HUES48 (cell line): Measurements from ENCODE around the gene NSMCE3.
"Not testable (repeated sequence)": the region's sequence is repeated elsewhere in the genome, so short reads cannot be mapped to it uniquely, and the experiment has no call there.

Experiments
- H3K27ac ChIP-seq: one replicate; pipeline ENCODE4 v1.7.0; 2013; ENCODE audit warnings: low read depth, low read length, inconsistent platforms
- H3K27me3 ChIP-seq: 2 replicates; pipeline ENCODE4 v1.6.1; 2013; ENCODE audit warnings: mild to moderate bottlenecking, low read length; ENCODE audit not compliant: control insufficient read depth, insufficient read depth
- H3K36me3 ChIP-seq: 2 replicates; pipeline ENCODE4 v1.6.1; 2013; ENCODE audit warnings: low read length; ENCODE audit not compliant: control insufficient read depth, insufficient read depth
- H3K4me1 ChIP-seq: 2 replicates; pipeline ENCODE4 v1.6.1; 2013; ENCODE audit warnings: mild to moderate bottlenecking, low read length; ENCODE audit not compliant: control insufficient read depth, insufficient read depth
- H3K4me3 ChIP-seq: 2 replicates; pipeline ENCODE4 v1.5.1; 2013; ENCODE audit warnings: mild to moderate bottlenecking, low read depth, low read length
- H3K9ac ChIP-seq: 2 replicates; pipeline ENCODE4 v1.6.1; 2013; ENCODE audit warnings: mild to moderate bottlenecking, low read depth, low read length, moderate library complexity
- H3K9me3 ChIP-seq: 2 replicates; pipeline ENCODE4 v1.6.1; 2013; ENCODE audit warnings: low read length; ENCODE audit not compliant: control insufficient read depth, insufficient read depth

Gene NSMCE3

DNA sequence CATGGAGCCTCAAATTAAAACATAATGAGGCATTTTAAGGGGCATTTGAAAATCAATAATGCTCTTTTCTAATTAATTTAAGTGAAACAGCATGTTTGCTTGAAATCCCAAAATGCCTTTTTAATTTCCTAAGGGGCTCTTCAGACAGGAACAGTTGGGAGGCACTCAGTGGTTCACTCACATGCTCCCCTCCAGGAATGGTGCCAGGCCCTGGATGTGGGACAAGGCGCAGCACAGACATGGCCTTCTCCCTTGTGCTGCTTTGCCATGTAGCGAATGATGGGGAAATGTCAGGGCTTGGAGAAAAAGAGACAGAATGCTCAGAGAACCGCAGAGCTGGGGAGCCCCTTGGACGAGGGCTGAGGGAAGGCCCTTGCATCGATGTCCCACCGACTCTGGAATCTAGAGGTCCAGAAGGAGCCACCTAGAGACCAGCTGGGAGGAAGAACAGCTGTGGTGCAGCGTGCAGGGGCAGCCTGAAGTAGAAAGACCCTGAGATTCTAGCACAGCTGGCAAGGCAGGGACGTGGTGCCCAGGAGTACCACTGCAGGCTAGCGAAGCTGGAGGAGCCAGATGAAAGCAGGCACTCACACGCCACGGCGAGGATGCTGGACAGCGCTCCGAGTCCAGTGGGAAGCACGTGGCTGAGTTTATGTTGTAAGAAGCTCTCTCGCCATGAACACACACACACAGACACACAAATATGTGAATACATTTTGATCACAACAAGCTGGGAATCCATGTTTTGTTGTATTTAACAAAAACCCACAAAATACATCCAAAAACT lies 27.0 kb downstream of the NSMCE3 start:
- H3K27me3 ChIP-seq, result no peaks in the 10 kb centered on the region
- peaks cover 18% of the 10 kb centered on the region for H3K4me1 ChIP-seq
- H3K36me3 ChIP-seq, result no peaks in the 10 kb centered on the region
- H3K9ac ChIP-seq, result no peak overlapping the region
- no peak overlapping the region for H3K27ac ChIP-seq
- H3K9me3 ChIP-seq, result no peaks in the 10 kb centered on the region
- no peak overlapping the region for H3K4me3 ChIP-seq

DNA sequence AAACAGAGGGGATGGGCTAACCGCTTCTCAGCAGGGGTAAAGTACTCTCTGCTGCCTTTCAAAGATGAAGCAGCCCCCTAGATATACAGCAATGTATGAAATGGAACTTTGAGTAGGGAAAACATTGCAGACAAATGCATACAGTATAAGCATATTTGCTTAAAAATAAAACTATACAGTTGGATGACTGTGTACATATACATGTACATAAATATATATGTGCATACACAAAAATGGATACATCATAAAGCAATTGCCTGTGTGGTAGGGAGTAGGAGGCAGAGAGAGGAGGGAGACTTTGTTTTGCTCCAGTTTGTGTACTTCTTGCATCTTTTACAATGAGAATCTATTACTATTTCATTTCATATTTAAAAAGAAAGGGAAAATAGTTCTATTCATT lies 28.4 kb downstream of the NSMCE3 start:
- Histone ChIP-seq H3K4me1 (peaks cover 18% of the 10 kb centered on the region), H3K36me3 (no peaks in the 10 kb centered on the region), H3K4me3 (no peak overlapping the region), H3K27me3 (no peaks in the 10 kb centered on the region), H3K9ac (no peak overlapping the region), H3K9me3 (no peaks in the 10 kb centered on the region), H3K27ac (no peak overlapping the region)

DNA sequence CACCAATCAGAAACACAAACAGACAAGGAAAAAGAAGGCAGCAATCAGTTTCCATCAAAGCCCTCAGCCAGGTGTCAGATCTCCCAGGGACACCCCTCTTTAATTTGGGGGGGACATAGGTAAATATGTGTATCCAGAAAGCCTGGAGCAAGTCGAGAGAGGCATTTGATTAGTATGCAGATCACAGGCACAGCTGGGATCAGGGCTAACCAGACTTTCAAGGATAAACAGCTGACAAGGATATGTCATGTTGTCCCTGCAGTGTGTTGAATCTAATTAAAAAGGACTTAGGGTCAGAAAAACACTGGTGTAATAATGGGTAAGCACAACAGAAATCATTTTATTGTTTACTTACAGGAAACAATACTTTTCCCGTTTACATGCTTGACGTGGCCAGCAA lies 30.2 kb downstream of the NSMCE3 start:
- Histone ChIP-seq H3K9ac (no peak overlapping the region), H3K9me3 (peaks cover 6% of the 10 kb centered on the region), H3K4me1 (peaks cover 18% of the 10 kb centered on the region), H3K4me3 (no peak overlapping the region), H3K27me3 (no peaks in the 10 kb centered on the region), H3K36me3 (no peaks in the 10 kb centered on the region), H3K27ac (no peak overlapping the region)

DNA sequence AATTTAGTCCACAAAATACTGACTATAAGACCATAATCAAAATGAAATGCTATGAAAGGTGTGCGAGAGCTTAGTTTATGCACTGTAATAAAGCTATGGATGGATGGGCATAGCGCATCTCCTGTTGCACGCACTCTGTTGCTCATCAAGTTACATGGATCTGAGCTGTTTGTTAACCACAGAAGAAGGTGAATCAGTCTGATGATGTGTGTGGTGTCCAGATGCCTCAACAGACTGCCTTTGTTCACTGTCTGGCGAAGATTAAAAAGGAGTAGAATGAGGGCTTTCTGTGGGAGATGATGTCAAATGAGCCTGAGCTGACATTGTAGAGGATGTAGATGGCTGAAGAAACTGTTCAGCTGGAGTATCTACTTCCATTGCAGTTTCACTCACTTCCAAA lies 36.1 kb downstream of the NSMCE3 start:
- no peaks in the 10 kb centered on the region for H3K27me3 ChIP-seq
- no peak overlapping the region for H3K4me3 ChIP-seq
- H3K36me3 ChIP-seq, result no peaks in the 10 kb centered on the region
- peaks cover 6% of the 10 kb centered on the region for H3K9me3 ChIP-seq
- H3K27ac ChIP-seq, result no peak overlapping the region
- H3K9ac ChIP-seq, result no peak overlapping the region
- H3K4me1 ChIP-seq, result no peaks in the 10 kb centered on the region

- no peaks in the 10 kb centered on the region for H3K36me3 ChIP-seq
- H3K4me3 ChIP-seq, result no peak overlapping the region
- no peak overlapping the region for H3K9ac ChIP-seq
- H3K27me3 ChIP-seq, result no peaks in the 10 kb centered on the region
- H3K4me1 ChIP-seq, result no peaks in the 10 kb centered on the region
- H3K27ac ChIP-seq, result no peak overlapping the region
- H3K9me3 ChIP-seq, result no peaks in the 10 kb centered on the region
These were observed 43.0 kb downstream of the NSMCE3 start for GRCh38 chr15:29226436-29227208.

DNA sequence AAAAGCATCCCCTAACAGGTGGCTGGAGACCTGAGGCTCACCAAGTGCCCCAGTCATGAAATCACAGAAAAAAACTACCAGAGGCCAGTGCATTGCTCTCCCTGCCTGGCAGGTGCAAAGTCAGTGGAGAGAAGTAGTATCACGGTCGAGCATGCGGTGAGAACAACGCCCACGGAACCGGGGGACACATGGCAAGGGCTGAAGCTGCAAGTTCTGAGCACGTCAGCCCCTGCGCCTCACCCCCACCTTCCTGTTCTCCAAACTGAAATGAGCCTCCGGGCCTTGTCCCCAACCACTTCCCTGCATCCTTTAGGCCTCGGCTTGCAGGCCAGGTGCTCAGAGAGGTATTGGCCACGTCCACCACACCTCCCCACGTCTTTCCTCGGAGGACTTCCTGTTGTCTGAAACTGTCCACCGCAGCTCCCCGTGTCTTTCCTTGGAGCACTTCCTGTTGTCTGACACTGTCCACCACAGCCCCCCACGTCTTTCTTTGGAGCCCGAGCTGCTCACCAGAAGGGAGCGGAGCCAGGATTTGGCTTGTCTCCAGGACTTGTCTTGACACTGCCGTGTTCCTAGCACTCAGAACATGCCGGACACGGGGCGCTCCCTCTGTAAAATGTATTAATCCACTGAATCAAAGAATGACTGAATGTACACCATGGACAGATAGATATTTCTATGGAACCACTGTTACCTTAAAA lies 43.9 kb downstream of the NSMCE3 start:
- H3K27ac ChIP-seq, result no peak overlapping the region
- H3K9ac ChIP-seq, result no peak overlapping the region
- no peaks in the 10 kb centered on the region for H3K36me3 ChIP-seq
- no peaks in the 10 kb centered on the region for H3K27me3 ChIP-seq
- no peaks in the 10 kb centered on the region for H3K4me1 ChIP-seq
- H3K9me3 ChIP-seq, result no peaks in the 10 kb centered on the region
- no peak overlapping the region for H3K4me3 ChIP-seq

GRCh38 chr15:29224987-29225363 lies 44.6 kb downstream of the NSMCE3 start:
- not testable (repeated sequence) for H3K27me3 ChIP-seq, H3K27ac ChIP-seq, H3K4me3 ChIP-seq, H3K36me3 ChIP-seq, H3K4me1 ChIP-seq, H3K9me3 ChIP-seq, H3K9ac ChIP-seq

GRCh38 chr15:29224235-29224986 lies 45.2 kb downstream of the NSMCE3 start:
- H3K36me3 ChIP-seq, H3K27me3 ChIP-seq, H3K4me1 ChIP-seq, H3K9ac ChIP-seq, H3K4me3 ChIP-seq, H3K9me3 ChIP-seq, H3K27ac ChIP-seq: not testable (repeated sequence)

GRCh38 chr15:29223640-29224039 lies 46.0 kb downstream of the NSMCE3 start:
- no peak overlapping the region for H3K27ac ChIP-seq
- H3K9ac ChIP-seq, result no peak overlapping the region
- H3K36me3 ChIP-seq, result no peaks in the 10 kb centered on the region
- no peaks in the 10 kb centered on the region for H3K4me1 ChIP-seq
- no peaks in the 10 kb centered on the region for H3K9me3 ChIP-seq
- no peak overlapping the region for H3K4me3 ChIP-seq
- no peaks in the 10 kb centered on the region for H3K27me3 ChIP-seq

DNA sequence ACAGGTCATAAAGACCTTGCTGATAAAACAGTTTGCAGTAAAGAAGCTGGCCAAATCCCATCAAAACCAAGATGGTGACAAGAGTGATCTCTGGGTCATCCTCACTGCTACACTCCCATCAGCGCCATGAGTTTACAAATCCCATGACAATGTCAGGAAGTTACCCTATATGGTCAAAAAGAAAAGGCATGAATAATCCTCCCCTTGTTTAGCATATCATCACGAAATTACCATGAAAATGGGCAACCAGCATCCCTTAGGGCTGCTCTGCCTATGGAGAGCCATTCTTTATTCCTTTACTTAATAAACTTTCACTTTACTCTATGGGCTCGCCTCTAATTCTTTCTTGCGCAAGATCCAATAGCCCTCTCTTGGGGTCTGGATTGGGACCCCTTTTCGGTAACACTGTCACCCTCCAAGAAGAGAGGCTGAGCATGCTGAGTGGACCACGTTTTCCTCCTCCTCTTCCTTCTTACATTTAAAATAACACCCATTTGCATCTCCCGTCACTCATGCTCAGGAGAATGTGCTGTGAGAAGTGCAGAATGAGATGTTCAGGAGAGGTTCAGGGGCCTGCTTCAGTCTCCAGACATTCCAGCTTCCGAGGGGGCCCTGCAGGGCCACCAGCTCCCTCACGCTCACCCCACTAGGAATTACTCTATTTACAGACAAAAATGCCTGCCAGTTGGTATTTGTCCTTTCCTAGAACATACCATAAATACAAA lies 47.3 kb downstream of the NSMCE3 start:
- Histone ChIP-seq H3K9me3 (no peaks in the 10 kb centered on the region), H3K9ac (no peak overlapping the region), H3K27me3 (no peaks in the 10 kb centered on the region), H3K27ac (no peak overlapping the region), H3K4me3 (no peak overlapping the region), H3K36me3 (no peaks in the 10 kb centered on the region), H3K4me1 (peaks cover under 1% of the 10 kb centered on the region; the same call in 1 of the 2 replicates)
